Type B pancreatic cell (in vitro differentiated cells): ENCODE measurements around the gene MTG2. TPM values are rescaled to one million over a fixed set of nuclear protein-coding genes. Genes with fewer than 3 reads are reported as not detected.

Experiments
- DNase-seq: peaks from one replicate; pipeline ENCODE4 v3.0.0; 2021; ENCODE audit warnings: mixed read lengths; ENCODE audit not compliant: unreplicated experiment; ENCODE audit errors: extremely low spot score
- H3K27ac Mint-ChIP-seq: 2 replicates; pipeline ENCODE4 v1.8.0; 2021; ENCODE audit warnings: mild to moderate bottlenecking, mixed read lengths
- H3K27me3 Mint-ChIP-seq: 2 replicates; pipeline ENCODE4 v1.8.0; 2021; ENCODE audit warnings: mixed read lengths
- H3K36me3 Mint-ChIP-seq: 2 replicates; pipeline ENCODE4 v1.8.0; 2021; ENCODE audit warnings: mixed read lengths
- H3K4me1 Mint-ChIP-seq: one replicate; pipeline ENCODE4 v1.8.0; 2021; ENCODE audit warnings: mixed read lengths; ENCODE audit not compliant: unreplicated experiment
- H3K4me3 Mint-ChIP-seq: 2 replicates; pipeline ENCODE4 v1.8.0; 2021; ENCODE audit warnings: mild to moderate bottlenecking, mixed read lengths
- H3K9me3 Mint-ChIP-seq: 2 replicates; pipeline ENCODE4 v1.8.0; 2021; ENCODE audit warnings: mixed read lengths
- CTCF ChIP-seq: fragments of 200-600 bp; sonication (generic); conservative IDR thresholded peaks from 2 replicates; pipeline ENCODE4 v1.5.0; 2021; ENCODE audit warnings: antibody characterized with exemption, mild to moderate bottlenecking
- total RNA-seq: library from RNA; stranded (reverse); gene quantifications from 2 replicates; pipeline ENCODE4 v1.2.1, GENCODE V29; 2021; ENCODE audit warnings: low replicate concordance

Gene MTG2
- total RNA-seq, 1 donor from 2014 or later = 37.4 TPM

- no peaks in the 10 kb centered on the region for H3K9me3 Mint-ChIP-seq
- peaks cover 70% of the 10 kb centered on the region for H3K27me3 Mint-ChIP-seq
- no peak overlapping the region for H3K27ac Mint-ChIP-seq
- no peaks in the 10 kb centered on the region for H3K4me1 Mint-ChIP-seq
- TF ChIP-seq CTCF = no peak
- H3K36me3 Mint-ChIP-seq = no peaks in the 10 kb centered on the region
- DNase-seq = no peak
- H3K4me3 Mint-ChIP-seq = no peak overlapping the region
These were observed 40.7 kb downstream of the MTG2 start for GRCh38 chr20:62223571-62223970.

- no peak for TF ChIP-seq CTCF
- Mint-ChIP-seq H3K27ac (no peak overlapping the region), H3K27me3 (peaks cover 63% of the 10 kb centered on the region), H3K9me3 (no peaks in the 10 kb centered on the region), H3K36me3 (no peaks in the 10 kb centered on the region), H3K4me3 (no peak overlapping the region), H3K4me1 (no peaks in the 10 kb centered on the region)
- DNase-seq = no peak
These were observed 41.5 kb downstream of the MTG2 start for GRCh38 chr20:62224113-62224855.

GRCh38 chr20:62225026-62225425 lies 42.2 kb downstream of the MTG2 start:
- no peak overlapping the region for H3K4me3 Mint-ChIP-seq
- TF ChIP-seq CTCF = no peak
- peaks cover 62% of the 10 kb centered on the region for H3K27me3 Mint-ChIP-seq
- H3K4me1 Mint-ChIP-seq = no peaks in the 10 kb centered on the region
- no peaks in the 10 kb centered on the region for H3K36me3 Mint-ChIP-seq
- DNase-seq = no peak
- no peaks in the 10 kb centered on the region for H3K9me3 Mint-ChIP-seq
- H3K27ac Mint-ChIP-seq = no peak overlapping the region

- Mint-ChIP-seq H3K9me3 (no peaks in the 10 kb centered on the region), H3K36me3 (no peaks in the 10 kb centered on the region), H3K4me3 (no peak overlapping the region), H3K4me1 (no peaks in the 10 kb centered on the region), H3K27me3 (peaks cover 57% of the 10 kb centered on the region), H3K27ac (no peak overlapping the region)
- TF ChIP-seq CTCF = no peak
- no peak for DNase-seq
These were observed 43.2 kb downstream of the MTG2 start for GRCh38 chr20:62225820-62226635.

- H3K27ac Mint-ChIP-seq = no peak overlapping the region
- H3K4me1 Mint-ChIP-seq = no peaks in the 10 kb centered on the region
- no peak overlapping the region for H3K4me3 Mint-ChIP-seq
- no peaks in the 10 kb centered on the region for H3K36me3 Mint-ChIP-seq
- H3K9me3 Mint-ChIP-seq = no peaks in the 10 kb centered on the region
- peaks cover 47% of the 10 kb centered on the region for H3K27me3 Mint-ChIP-seq
- TF ChIP-seq CTCF = no peak
- no peak for DNase-seq
These were observed 44.1 kb downstream of the MTG2 start for GRCh38 chr20:62226707-62227590.
